Measurements from ENCODE around the gene PGAP2.

DNA sequence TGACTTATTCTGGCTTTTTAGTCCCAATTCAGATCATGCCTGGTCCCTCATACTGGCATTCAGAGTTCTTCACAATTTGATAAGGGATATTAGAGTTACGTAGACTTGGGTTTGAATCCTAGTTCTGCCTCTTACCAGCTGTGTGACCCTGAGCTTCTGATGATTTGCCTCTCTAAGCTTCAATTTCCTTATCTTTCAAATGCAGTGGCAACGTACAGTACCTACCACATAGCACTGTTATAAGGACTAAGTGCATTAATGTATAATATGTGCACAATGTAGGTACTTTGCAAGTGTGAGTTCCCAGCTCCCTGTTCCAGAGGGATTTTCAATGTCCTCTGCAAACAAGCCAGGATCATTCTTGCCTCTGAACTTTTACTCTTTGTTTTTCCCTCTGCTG, 25.1 kb downstream of the PGAP2 start:
- TF ChIP-seq POLR2AphosphoS5 (IDR thresholded peaks at IDR 0.05; ENCODE audit: low read depth, low read length) (no peak), TAF1 (IDR thresholded peaks at IDR 0.05; ENCODE audit: low read depth, low read length) (no peak), POLR2A (IDR thresholded peaks at IDR 0.05; ENCODE audit: low read depth, low read length) (no peak), SPI1 (IDR thresholded peaks at IDR 0.05; ENCODE audit: low read depth, low read length) (no peak), POU2F2 (IDR thresholded peaks at IDR 0.05; ENCODE audit: low read depth, low read length) (no peak)
